IMR-90 (cell line): Measurements from ENCODE around the gene AKAP6. TPM values are rescaled to one million over a fixed set of nuclear protein-coding genes. Genes with fewer than 3 reads are reported as not detected.

Experiments used
- ATAC-seq: fragments of 200-7000 bp; cut with Tn5 transposase; 2 replicates; pipeline ENCODE4 v1.9.1; 2020; ENCODE audit warnings: low read depth, mild to moderate bottlenecking, moderate library complexity
- BruUV-seq: library from RNA; stranded (reverse); fragments of 400-500 nt; replicated peaks from 2 replicates; lab custom pipeline; 2021; lab: Mats Ljungman, UMichigan
- CTCF ChIA-PET: fragments of 300-600 bp; formaldehyde crosslinking; extraction: SDS; loops from one replicate; lab custom pipeline; 2021; ENCODE audit warnings: antibody characterized with exemption; lab: Yijun Ruan, JAX
- POLR2A ChIA-PET: fragments of 300-600 bp; sonication (Branson Sonifier 250); formaldehyde crosslinking; loops from one replicate; lab custom pipeline; 2022; ENCODE audit warnings: antibody characterized with exemption; ENCODE audit not compliant: unreplicated experiment; lab: Charles Lee
- DNase-seq: peaks from one replicate; pipeline ENCODE4 v3.0.0; 2013
- H2AFZ ChIP-seq: replicated peaks from 2 replicates; pipeline ENCODE3; 2013; ENCODE audit warnings: low read length, mild to moderate bottlenecking; ENCODE audit not compliant: poor library complexity
- H2AK5ac ChIP-seq: 2 replicates; pipeline ENCODE4 v1.6.1; 2013; ENCODE audit warnings: low read depth, low read length, inconsistent platforms
- H2AK9ac ChIP-seq: replicated peaks from 2 replicates; pipeline ENCODE3; 2013; ENCODE audit warnings: mild to moderate bottlenecking, low read depth, low read length, moderate library complexity; ENCODE audit not compliant: poor library complexity
- H2BK120ac ChIP-seq: 2 replicates; pipeline ENCODE4 v1.6.1; 2013; ENCODE audit warnings: low read depth, low read length, inconsistent platforms
- H2BK15ac ChIP-seq: 3 replicates; pipeline ENCODE4 v1.6.1; 2013; ENCODE audit warnings: low read depth, low read length, inconsistent platforms
- H2BK20ac ChIP-seq: 2 replicates; pipeline ENCODE4 v1.6.1; 2013; ENCODE audit warnings: low read depth, mild to moderate bottlenecking, inconsistent platforms, low read length, moderate library complexity
- H2BK5ac ChIP-seq: 2 replicates; pipeline ENCODE4 v1.6.1; 2013; ENCODE audit warnings: mild to moderate bottlenecking, low read depth, low read length, inconsistent platforms; ENCODE audit not compliant: poor library complexity, severe bottlenecking
- H3K14ac ChIP-seq: replicated peaks from 2 replicates; pipeline ENCODE4 v1.6.1; 2013; ENCODE audit warnings: low read depth, low read length, inconsistent platforms
- H3K18ac ChIP-seq: 2 replicates; pipeline ENCODE4 v1.6.1; 2013; ENCODE audit warnings: low read depth, low read length, control low read depth
- H3K23ac ChIP-seq: 2 replicates; pipeline ENCODE4 v1.6.1; 2013; ENCODE audit warnings: low read depth, low read length, inconsistent platforms
- H3K27ac ChIP-seq: 2 replicates; pipeline ENCODE4 v1.5.1; 2013; ENCODE audit warnings: mild to moderate bottlenecking, control low read depth, low read length; ENCODE audit not compliant: insufficient read depth
- H3K27me3 ChIP-seq: 2 replicates; pipeline ENCODE4 v1.6.1; 2013; ENCODE audit warnings: low read length; ENCODE audit not compliant: control insufficient read depth, insufficient read depth
- H3K36me3 ChIP-seq: 2 replicates; pipeline ENCODE4 v1.6.1; 2013; ENCODE audit warnings: low read length, mixed read lengths; ENCODE audit not compliant: control insufficient read depth, insufficient read depth
- H3K4ac ChIP-seq: 2 replicates; pipeline ENCODE4 v1.6.1; 2013; ENCODE audit warnings: low read depth, low read length, inconsistent platforms
- H3K4me1 ChIP-seq: 2 replicates; pipeline ENCODE4 v1.6.1; 2013; ENCODE audit warnings: low read length, mixed read lengths; ENCODE audit not compliant: control insufficient read depth, insufficient read depth
- H3K4me2 ChIP-seq: 2 replicates; pipeline ENCODE4 v1.6.1; 2013; ENCODE audit warnings: low read depth, mild to moderate bottlenecking, control low read depth, low read length, moderate library complexity
- H3K4me3 ChIP-seq: 2 replicates; pipeline ENCODE4 v1.5.1; 2013; ENCODE audit warnings: low read depth, mild to moderate bottlenecking, control low read depth, low read length, moderate library complexity; ENCODE audit not compliant: insufficient read depth
- H3K56ac ChIP-seq: 2 replicates; pipeline ENCODE4 v1.6.1; 2013; ENCODE audit warnings: low read length, inconsistent platforms; ENCODE audit not compliant: insufficient read depth; ENCODE audit errors: extremely low read depth
- H3K79me1 ChIP-seq, 2 experiments: 2 replicates each; pipeline ENCODE4 v1.6.1; 2013; ENCODE audit warnings: low read length in 2 of 2, inconsistent platforms in 1 of 2, low read depth in 1 of 2
- H3K9ac ChIP-seq: 2 replicates; pipeline ENCODE4 v1.6.1; 2013; ENCODE audit warnings: low read depth, low read length, control low read depth
- H3K9me1 ChIP-seq: 2 replicates; pipeline ENCODE4 v1.6.1; 2013; ENCODE audit warnings: low read length, inconsistent platforms; ENCODE audit not compliant: insufficient read depth
- H3K9me3 ChIP-seq: 2 replicates; pipeline ENCODE4 v1.6.1; 2013; ENCODE audit warnings: low read length; ENCODE audit not compliant: control insufficient read depth, insufficient read depth
- H4K20me1 ChIP-seq: 2 replicates; pipeline ENCODE4 v1.6.1; 2013; ENCODE audit warnings: low read length, inconsistent platforms; ENCODE audit not compliant: insufficient read depth
- H4K5ac ChIP-seq: 2 replicates; pipeline ENCODE4 v1.6.1; 2013; ENCODE audit warnings: mild to moderate bottlenecking, low read depth, low read length, control low read depth
- H4K8ac ChIP-seq, 2 experiments: 2 replicates each; pipeline ENCODE4 v1.6.1; 2013; ENCODE audit warnings: low read depth in 2 of 2, low read length in 2 of 2, control low read depth in 1 of 2, inconsistent platforms in 1 of 2
- H4K91ac ChIP-seq: 2 replicates; pipeline ENCODE4 v1.6.1; 2013; ENCODE audit warnings: low read depth, low read length, inconsistent platforms; ENCODE audit not compliant: insufficient read depth
- CEBPB ChIP-seq: IDR thresholded peaks from 2 replicates; pipeline ENCODE4 v1.6.1; 2012; ENCODE audit warnings: low read depth, low read length, improper control_type of control experiment
- MXI1 ChIP-seq: IDR thresholded peaks from 2 replicates; pipeline ENCODE4 v1.6.1; 2012; ENCODE audit warnings: low read depth, mild to moderate bottlenecking, low read length, moderate library complexity, borderline replicate concordance
- RAD21 ChIP-seq: IDR thresholded peaks from 2 replicates; pipeline ENCODE4 v1.6.1; 2012; ENCODE audit warnings: low read length, improper control_type of control experiment
- WGBS, 2 experiments: methylation state at CpG; one replicate each; pipeline versions ENCODE4 v1.1.5 to v1.1.7; 2013; ENCODE audit warnings: missing lambda C conversion rate in 2 of 2; ENCODE audit not compliant: insufficient read length in 1 of 2; ENCODE audit errors: extremely low coverage in 2 of 2; 5-methylcytosine and 5-hydroxymethylcytosine counted together
- dilution Hi-C: fragments of 300-500 bp; cut with HindIII; formaldehyde crosslinking; loops from one replicate; pipeline ENCODE4 v1.14.3; 2018; ENCODE audit warnings: low sequenced_read_pairs; ENCODE audit not compliant: unreplicated experiment
- in situ Hi-C: fragments of 300-500 bp; cut with MboI; formaldehyde crosslinking; loops from 3 replicates; pipeline ENCODE4 v1.14.3; 2019; ENCODE audit warnings: low sequenced_read_pairs, inconsistent platforms, mixed read lengths
- intact Hi-C: fragments of 100-400 bp; cut with micrococcal nuclease; formaldehyde crosslinking; loops from 2 replicates; pipeline ENCODE4 v1.10.0; 2022
- polyA plus RNA-seq, 3 experiments: library from polyadenylated mRNA; depleted of rRNA; stranded (reverse); fragments of >200 nt; gene quantifications; 2 replicates each; pipeline ENCODE4 v1.2.3, GENCODE V29; 2012; ENCODE audit warnings: low replicate concordance in 1 of 3
- total RNA-seq: library from RNA; depleted of rRNA; stranded (reverse); fragments of >200 nt; gene quantifications from 2 replicates; pipeline ENCODE4 v1.2.3, GENCODE V29; 2012
- TF ChIP-seq, protein P1 (sequence below): fragments of 150-350 bp; IDR thresholded peaks from 2 replicates; pipeline ENCODE4 v1.6.1; 2017; ENCODE audit warnings: mild to moderate bottlenecking, antibody characterized with exemption, low read length, low read depth

AKAP6 gene
- total and polyA plus RNA-seq, 2 of the 4 experiments (the other 2 are of a cell fraction), result 0.22 to 1.6 TPM

DNA sequence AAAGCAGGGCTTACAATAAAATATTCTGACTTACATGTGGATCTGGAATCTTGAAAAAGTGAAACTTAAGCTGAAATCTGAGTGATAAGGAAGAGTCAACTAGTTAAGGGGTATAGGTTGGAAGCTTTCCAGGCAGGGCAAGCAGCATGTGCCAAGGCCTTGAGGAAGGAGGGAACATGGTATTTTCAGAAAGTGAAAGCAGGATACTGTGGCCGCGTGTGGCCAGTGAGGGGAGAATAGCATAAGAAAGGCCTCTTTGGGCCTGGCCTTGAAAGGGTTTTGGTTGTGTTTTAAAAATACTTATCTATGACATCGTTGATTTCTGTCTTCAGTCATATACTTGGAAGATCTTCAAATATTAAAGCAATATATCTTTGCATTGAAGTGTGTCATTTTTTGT is 213.4 kb downstream of the AKAP6 start:
- H3K18ac ChIP-seq, result peak overlapping the region; percentile 59; the same call in 1 of the 2 replicates
- H4K20me1 ChIP-seq, result no peaks in the 10 kb centered on the region
- intact Hi-C loops, result no loop called here
- no peak overlapping the region for H3K27ac ChIP-seq
- H3K9me3 ChIP-seq, result no peaks in the 10 kb centered on the region
- H3K4me3 ChIP-seq, result no peak overlapping the region
- H2AK5ac ChIP-seq, result no peak overlapping the region
- H3K36me3 ChIP-seq, result no peaks in the 10 kb centered on the region
- WGBS, 2 experiments, result no CpG with 5 or more reads among the region's 3 CpGs
- CTCF ChIA-PET, result no interaction called here
- H3K79me1 ChIP-seq, result no peaks in the 10 kb centered on the region
- no peak for ATAC-seq
- in situ Hi-C loops, result no loop called here
- no peaks in the 10 kb centered on the region for H3K4me1 ChIP-seq
- H3K23ac ChIP-seq, result no peak overlapping the region
- H2BK15ac ChIP-seq, result no peak overlapping the region
- no peak for DNase-seq
- H3K14ac ChIP-seq, result no peak overlapping the region
- dilution Hi-C loops, result no loop called here
- no peak overlapping the region for H2BK20ac ChIP-seq
- H3K9me1 ChIP-seq, result no peaks in the 10 kb centered on the region
- no peak overlapping the region for H2AK9ac ChIP-seq
- POLR2A ChIA-PET, result no interaction called here
- H4K5ac ChIP-seq, result no peak overlapping the region
- no peak overlapping the region for H2BK5ac ChIP-seq
- H3K27me3 ChIP-seq, result 0 out of 2 replicates have a peak, but pooled peaks cover 2% of the 10 kb centered on the region
- H4K91ac ChIP-seq, result no peak overlapping the region
- no peak overlapping the region for H4K8ac ChIP-seq
- no peak overlapping the region for H3K4me2 ChIP-seq
- no peak for TF ChIP-seq MXI1
- TF ChIP-seq, protein P1, sequence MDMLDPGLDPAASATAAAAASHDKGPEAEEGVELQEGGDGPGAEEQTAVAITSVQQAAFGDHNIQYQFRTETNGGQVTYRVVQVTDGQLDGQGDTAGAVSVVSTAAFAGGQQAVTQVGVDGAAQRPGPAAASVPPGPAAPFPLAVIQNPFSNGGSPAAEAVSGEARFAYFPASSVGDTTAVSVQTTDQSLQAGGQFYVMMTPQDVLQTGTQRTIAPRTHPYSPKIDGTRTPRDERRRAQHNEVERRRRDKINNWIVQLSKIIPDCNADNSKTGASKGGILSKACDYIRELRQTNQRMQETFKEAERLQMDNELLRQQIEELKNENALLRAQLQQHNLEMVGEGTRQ, result no peak
- TF ChIP-seq RAD21, result no peak
- TF ChIP-seq CEBPB, result no peak
- H2BK120ac ChIP-seq, result no peak overlapping the region
- no TSS peak for BruUV-seq
- H2AFZ ChIP-seq, result no peak overlapping the region
- H3K56ac ChIP-seq, result no peak overlapping the region
- no peak overlapping the region for H3K4ac ChIP-seq
- no peak overlapping the region for H3K9ac ChIP-seq
